Kidney glomerular epithelial cell (primary cell): ENCODE measurements around the gene MARCHF9.
A peak's percentile ranks its signal among the peaks of the same experiment; 100 is the strongest.

ENCODE experiments used
- DNase-seq: peaks from one replicate; lab custom pipeline; 2025; lab: John Stamatoyannopoulos, UW

The MARCHF9 gene

DNA sequence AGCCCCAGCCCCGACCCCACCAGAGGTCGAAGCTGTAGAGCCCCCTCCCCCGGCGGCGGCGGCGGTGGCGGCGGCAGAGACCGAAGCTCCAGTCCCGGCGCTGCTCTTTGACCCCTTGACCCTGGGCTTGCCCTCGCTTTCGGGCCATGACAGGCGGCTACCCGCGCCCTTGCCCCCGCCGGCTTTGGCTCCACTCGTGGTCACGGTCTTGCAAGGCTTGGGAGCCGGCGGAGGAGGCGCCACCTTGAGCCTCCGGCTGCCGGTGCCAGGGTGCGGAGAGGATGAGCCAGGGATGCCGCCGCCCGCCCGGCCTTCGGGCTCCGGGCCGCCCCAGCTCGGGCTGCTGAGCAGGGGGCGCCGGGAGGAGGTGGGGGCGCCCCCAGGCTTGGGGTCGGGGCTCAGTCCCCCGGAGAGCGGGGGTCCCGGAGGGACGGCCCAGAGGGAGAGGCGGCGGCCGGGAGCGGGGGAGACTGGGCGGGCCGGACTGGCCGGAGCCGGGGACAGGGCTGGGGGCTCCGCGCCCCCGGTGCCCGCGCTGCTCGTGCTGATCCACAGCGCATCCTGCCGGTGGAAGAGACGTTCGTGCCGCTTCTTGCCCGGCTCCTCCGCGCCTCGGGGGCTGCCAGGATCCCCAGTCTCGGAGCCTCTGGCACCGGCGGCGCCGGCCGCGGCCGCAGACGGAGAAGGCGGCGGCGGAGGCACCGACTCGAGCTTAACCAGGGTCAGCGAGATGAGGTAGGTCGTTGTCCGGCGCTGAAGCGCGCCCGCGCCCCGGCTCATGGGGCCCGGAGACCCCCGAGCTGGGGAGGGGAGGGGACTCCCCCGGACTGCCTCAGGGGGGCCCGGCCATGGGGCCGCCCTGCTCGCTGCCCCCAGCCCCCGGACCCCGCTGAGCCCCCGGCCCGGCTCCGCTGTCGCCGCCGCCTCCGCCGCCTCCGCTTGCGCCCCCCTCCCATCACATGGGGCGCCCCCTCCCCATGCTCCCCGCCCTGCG is 17.1 kb upstream of the MARCHF9 start:
- DNase-seq: no peak

DNA sequence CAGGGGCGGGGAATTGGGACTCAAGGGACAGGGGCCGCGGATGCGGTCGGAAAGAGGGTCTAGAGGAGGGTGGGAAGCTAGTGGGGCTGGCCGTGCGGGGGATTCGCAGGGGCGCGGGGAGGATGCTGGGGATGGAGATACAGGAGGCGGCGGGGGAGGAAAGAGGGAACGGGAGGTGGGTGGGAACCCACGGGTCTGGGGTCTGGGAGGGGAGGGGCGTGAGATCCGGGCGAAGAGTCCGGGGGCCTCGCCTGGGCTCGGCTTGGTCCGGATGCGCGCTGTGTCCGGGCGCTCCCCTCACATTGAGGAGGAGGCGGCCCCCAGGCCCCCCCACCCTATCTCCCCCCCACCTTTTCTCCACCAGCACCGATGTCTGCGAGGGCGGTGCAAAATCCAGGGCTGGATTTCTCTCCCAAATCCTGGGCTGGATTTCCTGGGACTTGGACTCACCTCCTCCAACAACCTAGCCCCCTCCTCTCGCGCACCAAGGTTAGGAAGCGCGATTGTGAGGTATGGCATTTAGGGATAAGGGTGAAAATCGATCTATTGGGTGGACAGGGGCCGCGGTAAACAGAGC is 16.2 kb upstream of the MARCHF9 start, which contains the start of gene AGAP2:
Gene AGAP2 (minus strand): TSS at position 82 of the 577 bp plus-strand sequence. CDS start 496 bp downstream, outside the sequence.
- no peak for DNase-seq

DNA sequence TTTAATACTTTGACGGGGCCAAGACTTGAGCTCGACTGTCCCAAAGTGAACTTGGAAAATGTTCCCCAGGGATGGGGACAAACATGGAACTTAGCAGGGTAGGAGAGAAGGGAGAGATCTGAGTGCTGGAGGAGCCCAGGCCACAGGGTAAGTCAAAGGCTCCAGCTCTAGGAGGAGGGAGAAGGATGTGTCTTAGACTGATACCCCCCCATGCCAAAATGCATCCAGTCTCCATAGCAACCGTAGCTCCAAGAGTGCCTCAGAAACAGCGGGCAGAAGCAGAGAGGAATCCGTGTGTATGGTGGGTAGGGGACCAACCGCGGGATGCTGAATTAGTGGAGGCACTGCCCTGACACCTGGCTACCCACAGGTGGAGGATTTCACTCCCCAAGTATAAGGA is 15.5 kb upstream of the MARCHF9 start:
- no peak for DNase-seq

DNA sequence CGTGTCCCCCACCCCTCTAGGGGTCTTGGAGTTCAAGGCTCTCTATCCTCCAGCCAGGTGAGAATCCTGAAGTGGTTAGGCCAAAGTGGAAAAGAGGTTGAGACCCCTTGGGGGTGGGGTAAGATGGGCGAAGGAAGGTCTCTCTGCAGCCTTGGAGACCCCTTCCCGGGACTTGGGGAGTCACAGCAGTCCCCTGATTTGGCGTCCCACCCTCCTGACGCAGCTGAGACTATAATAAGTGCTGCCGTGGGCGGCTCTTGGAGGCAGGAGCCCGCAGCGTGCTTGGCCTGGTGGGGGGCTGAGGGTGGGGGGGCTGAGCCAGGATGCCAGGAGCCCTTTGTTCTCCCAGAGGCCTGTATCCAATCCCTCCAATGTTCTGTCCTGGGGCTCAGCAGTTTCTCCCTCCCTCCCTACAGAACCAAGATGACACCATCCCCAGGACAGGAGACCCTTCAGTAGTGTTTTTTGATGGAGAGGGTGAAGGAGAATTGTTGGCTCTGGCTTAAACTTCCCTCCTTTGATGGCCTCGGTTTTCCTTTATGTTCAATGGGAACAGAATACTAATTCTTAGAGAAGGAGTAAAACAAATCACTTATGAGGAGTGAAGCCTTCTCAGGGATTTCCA is 14.9 kb upstream of the MARCHF9 start:
- DNase-seq: no peak

DNA sequence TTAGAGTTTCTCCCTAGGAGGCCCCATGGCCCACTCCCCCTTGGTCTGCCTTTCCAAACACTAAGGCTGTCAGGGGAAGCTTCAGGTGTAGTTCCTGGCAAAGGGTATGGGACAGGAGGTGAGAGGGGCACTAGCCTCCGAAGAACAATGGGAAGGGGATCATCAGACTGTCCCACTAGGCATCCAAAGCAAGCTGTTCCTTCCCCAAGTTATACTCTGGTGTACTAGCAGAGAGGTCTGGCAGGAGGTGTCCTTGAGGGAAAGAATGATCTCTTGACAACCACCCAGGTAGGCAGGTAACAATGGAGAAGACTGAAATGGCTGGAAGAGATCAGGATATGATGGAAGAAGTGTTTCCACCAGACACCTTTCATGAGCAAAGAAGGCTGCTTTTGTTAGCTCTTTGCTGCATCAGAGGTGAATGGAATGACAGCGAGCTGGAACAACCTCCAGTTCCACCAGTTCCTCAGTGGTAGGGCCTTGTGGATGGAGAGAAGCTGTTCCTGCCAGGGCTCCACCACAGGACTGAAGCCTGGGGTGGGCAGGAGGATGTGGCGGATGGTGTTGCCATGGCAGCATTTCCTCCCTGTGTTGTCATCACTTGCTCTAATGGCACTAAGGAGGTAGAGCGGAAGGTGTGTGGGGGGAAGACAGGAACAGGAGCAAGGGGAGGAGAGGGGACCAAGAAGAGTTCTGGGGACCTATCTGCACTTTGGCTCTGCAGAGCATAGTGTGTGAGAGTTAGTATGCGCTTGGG is 14.1 kb upstream of the MARCHF9 start:
- no peak for DNase-seq

DNA sequence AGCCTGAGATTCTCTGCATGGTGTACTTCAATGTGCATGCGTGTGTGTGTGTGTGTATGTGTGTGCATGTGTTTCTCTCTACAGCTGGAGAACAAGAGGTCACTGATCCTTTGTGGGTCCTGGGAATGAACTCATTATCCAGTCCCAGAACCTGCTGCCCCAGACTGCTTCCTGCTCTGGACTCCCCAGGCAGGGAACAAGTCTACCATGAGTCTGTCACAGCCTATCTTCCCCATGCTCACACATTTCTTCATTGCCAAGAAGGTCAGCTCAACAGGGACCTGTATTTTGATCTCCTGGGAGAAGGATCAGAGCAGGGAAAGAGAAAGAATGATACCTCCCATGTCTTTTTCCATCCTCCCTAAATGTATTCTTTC is 13.5 kb upstream of the MARCHF9 start:
- DNase-seq: no peak

DNA sequence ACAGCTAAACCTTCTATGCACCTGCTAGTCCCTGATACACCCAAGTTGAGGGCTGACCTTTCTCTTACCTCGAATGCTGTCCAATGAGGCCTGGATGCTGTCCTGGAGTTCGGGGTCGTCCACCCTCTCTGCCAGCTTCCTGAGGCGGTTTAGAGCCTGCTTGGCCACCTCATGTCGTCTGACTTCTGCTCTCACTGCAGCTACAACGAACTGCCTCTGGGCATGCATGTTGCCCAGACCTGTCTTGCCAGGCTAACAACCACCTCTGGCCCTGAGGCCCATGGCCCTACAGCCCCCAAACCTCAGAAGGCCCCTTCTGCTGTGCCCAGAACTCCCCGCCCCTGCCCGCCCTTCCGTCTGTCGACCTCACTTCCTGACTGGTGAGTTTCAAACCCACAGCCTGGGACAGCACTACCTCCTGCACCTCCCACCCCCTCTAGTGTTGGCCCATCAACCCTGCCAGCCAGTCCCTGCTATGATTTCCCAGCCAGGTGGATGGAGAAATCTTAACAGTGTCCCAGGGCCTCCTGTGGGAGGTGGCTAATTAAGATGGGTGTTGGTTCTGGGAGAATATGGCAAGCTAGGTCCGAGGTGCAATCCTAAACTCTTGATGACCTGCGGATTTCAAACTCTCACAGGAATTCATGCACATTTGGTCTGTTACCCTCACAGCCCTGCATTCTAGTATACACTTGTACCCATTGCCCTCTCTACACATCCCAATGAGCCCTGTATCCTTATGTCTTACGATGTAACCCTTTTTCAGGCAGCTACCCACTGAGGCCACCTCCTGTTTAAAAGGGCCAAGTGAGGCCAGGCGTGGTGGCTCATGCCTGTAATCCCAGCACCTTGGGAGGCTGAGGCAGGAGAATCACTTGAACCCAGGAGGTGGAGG is 12.8 kb upstream of the MARCHF9 start:
- no peak for DNase-seq

DNA sequence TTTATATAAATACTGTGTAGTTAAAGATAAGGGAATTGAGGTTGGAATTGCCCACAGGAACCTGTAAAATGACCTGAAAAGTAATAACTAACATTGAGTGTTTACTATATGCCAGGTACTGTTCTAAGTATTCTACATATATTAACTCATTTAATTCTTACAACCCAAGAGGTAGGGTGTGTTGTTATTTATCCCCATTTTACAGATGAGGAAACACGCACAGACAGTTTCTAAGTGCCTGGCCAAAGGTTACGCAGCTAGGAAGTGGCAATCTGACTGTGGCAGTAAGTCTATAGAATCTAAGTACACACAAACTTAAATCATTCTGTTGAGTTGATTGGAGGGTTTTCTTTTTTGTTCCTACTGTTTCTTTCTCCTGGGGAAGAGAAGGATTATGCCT is 11.1 kb upstream of the MARCHF9 start:
- DNase-seq: no peak

DNA sequence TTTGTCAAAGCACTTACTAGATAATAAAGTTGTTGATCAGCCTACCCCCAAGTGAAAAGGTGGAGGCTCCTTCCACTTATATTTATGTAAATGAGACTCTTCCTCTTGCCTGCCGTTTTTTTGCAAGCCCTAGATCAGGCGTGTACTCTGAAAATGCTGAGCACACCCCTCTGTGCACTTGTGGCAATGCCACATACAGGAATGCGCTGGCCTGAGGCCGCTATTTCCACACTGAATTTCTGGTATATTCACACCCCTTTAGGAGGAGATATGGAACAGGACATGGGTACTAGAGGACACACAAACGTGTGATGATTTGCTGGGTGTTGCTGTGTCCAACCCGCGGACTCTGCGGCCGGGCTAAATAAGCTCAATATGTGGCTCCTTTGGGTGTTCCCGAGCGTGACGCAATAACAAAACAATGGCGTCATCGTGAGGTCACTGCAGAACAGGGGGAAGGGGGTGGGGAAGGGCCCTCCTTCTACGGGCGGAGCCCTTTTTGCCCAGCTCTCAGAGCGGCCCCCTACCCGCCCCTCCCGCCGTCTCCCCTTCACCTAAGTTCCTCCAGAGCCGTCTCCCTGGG is 10.6 kb upstream of the MARCHF9 start:
- DNase-seq: peak; percentile 91

DNA sequence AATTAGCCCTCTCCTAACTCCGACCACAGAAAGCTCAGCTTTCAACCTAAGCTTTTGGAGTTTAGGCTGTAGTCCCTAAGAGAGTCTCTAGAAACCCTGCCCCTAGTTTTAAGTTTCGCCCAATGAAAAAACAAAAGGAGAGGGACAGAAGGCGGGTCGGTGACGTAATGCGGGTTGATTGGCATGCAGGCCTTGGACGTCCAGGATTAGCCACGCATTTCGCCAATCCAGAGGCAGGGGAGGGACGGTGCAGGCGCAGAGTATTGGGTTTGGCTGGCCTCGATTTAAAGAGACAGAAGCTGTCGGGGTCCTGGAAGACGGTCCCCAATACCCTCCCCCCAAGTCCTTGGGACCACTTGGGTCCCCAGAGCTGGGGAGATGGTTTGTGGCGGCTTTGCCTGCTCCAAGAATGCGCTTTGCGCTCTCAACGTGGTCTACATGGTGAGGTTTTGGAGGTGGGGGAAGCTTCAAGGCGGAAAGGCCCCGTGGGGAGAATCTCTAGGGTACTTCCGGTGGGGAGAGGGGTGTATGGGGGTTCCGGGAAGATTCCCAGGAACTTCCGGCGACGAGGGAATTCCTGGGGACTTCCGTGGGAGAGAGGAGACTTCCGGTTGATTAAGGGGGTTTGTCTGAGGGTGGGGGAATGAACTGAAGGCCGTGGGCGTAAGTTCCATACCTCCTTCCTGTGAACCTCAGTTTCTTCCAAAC is 10.0 kb upstream of the MARCHF9 start, which contains the start of gene TSPAN31:
Gene TSPAN31 (plus strand): TSS at position 263 of the 708 bp plus-strand sequence. CDS start 116 bp downstream, at position 379.
- DNase-seq: peak; percentile 97

DNA sequence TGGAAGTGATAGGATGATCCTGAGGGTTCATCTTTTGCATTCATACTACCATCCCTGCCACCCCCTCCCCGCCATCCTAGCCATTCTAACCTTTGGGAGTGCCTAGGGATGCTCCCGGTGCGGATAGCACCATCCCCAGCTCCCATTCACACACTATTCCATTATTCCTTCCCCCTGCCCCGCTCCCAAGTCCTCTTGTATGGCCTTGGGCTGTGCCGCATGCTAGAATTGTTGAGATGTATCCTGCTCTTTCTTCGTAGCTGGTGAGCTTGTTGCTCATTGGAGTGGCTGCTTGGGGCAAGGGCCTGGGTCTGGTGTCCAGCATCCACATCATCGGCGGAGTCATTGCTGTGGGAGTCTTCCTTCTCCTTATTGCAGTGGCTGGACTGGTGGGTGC is 9.4 kb upstream of the MARCHF9 start:
- no peak for DNase-seq

DNA sequence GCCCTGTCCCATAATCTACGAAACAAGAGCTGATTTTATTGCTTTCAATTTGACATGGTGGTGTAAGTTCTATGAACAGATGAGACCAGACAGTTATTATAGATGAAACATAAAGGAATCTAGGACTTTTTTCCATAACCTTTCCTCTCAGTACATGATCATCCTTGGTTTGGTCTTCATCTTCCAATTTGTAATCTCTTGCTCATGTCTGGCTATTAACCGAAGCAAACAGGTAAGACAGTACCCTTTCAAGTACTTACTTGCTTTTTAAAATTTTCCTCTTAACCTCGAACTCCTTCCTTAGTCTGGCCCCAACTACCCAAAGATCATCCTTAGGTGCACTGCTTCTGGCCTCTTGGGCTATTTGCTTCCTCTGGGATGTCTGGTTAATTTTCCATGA is 8.9 kb upstream of the MARCHF9 start:
- DNase-seq: no peak

DNA sequence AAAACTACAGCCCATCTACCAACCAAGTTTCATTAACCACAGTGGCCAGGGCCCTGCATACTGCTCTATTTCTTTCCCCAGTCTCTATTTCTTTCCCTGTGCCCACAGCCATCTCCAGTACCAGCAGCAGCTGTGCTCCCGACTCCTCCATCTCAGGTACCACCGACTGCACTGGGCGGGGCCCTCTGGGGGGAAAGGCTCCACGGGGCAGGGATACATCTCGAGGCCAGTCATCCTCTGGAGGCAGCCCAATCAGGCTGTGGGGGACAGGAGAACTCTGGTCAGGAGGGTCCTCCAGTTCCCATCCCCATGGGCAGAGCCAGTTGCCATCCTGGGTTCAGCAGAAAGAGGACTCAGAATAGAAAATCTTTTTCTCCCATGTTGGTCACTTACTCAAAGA is 5.8 kb upstream of the MARCHF9 start:
- no peak for DNase-seq

DNA sequence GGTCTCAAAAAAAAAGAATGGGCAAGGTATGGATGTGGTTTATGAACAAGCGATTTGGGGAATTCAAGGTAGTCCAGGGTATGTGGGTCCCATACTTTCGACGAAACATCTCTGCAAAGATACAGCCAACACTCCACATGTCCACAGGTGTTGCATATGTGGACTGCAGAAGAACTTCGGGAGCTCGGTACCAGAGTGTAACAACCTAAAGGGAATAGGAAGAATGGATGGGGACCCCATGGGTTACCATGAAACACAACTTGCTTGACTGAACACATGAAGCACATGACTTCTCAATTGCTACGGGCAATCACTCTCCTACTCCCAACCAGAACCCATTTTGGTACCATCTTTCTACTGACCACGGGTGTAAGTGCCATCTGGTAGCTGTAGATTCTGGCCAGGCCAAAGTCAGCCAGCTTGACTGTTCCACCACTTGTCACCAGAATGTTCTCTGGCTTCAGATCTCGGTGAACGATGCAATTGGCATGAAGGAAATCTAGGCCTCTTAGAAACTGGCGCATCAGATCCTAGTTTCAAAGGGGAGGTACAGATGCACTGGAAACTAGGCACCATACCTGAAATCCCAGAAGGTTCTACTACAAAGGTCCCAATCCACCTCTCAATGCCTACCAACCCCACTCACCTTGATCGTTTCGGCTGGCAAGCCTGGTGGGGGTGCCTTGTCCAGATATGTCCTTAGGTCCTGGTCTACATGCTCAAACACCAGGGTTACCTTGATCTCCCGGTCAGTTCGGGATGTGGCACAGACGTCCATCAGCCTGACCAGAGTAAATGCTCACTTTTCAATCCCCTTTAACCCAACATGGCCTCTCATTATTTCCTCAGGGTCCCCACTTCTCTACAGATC is 4.1 kb upstream of the MARCHF9 start:
- no peak for DNase-seq

DNA sequence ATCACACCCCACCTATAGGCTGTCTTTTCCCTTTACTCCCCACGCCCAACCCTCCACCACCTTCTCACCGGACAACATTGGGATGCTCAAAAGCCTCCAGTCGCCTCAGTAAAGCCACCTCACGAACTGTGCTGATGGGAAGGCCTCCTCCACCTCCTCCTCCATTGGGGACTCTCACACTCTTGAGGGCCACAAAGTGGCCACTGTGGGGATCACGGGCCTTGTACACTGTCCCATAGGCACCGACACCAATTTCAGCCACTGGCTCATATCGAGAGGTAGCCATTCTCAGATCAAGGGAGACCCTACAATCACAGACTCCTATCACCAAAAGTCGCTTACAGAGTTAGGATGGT is 3.5 kb upstream of the MARCHF9 start:
- DNase-seq: no peak

DNA sequence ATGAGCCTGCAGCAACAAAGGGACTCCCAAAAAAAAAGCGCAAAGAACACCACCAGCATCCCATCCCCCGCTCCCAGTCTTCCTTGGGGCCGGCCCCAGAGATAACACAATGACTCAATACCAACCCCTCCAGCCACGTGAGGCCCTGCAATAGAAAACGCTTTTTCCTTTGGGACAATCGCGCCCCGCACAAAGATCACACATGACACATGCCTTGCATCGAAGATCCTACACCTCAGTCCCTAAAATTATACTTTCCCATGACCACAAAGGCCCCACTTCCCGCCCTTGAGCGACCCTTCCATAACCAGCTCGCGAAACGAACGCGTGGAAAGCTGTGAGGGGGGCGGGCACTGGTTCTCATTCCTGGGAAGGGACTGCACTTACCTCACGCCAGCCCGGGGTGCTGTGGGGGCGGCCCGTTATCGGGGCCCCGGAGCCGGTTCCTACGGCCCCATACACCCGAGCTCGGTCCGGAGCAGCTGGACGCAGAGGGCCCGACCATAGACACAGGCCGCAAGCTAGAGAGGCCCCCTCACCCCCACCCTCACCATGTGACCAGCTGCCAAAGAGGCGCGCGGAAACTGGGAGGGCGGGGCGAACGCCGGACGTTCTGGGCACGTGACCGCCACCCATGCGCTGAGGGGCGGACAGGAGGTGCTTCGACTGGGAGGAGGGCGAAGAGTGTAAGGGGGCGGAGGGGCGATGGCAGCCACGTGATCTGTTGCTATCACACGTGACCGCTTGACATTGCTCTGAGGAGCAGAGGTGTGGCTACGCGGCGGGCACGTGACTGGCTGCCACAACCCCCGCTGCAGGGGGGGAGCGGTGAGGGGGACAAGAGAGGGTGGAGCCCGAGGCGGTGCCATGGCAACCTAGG is 2.9 kb upstream of the MARCHF9 start, which contains the start of gene CDK4:
Gene CDK4 (minus strand): TSS at position 523 of the 880 bp plus-strand sequence. CDS start 593 bp downstream, outside the sequence.
- DNase-seq: peak; percentile 98

DNA sequence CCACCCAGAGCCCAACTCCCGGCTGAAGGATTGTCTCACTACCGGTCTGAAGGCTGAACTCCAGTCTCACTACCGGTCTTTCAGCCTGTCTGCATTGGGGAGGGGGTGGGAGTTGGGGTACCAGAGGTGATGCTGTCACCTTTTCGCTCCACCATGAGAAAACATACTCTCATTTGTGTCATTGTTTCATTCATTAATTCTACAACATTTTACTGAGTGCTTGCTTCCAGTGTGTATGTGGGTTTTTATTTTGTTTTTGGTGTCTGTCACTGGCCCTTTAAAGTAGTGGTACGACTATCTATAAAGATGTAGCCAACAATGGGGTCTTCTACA is 2.3 kb upstream of the MARCHF9 start:
- no peak for DNase-seq

DNA sequence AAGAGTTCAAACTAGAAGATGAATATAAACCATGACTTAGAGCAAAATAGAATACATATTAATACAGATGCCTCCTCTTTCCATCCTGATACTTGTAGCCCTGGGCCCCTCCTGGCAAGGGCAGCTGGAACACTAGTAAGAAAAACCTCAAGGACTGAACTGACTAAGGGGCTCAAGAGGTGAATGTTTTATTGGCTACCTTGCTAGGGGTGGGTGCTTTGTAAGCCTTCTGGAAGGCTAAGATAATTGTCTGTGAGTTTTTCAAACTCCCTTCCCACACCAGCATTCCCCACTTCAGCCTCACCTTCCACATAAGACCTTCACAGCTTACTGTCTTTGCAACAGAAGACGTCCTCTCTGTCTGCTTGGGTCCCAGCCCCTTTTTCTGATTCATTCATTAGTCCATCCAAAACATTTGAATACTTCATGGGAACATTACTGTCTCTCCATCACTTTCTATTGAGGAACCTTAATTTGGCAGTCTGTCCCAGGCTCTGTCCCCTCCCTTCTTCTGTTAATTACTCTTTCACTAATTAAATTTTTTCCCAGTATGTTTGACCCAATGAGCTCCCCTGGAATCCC is 1.1 kb upstream of the MARCHF9 start:
- no peak for DNase-seq
